Liver (tissue), 9 donors: ENCODE measurements around the gene PITPNB. TPM values are rescaled to one million over a fixed set of nuclear protein-coding genes. Genes with fewer than 3 reads are reported as not detected.

ENCODE experiments used
- DNase-seq: peaks from one replicate; pipeline ENCODE4 v3.0.0-alpha.2; 2017; ENCODE audit warnings: low spot score
- H3K27ac ChIP-seq, 2 donors: one replicate each; pipeline ENCODE4 v1.7.0; 2013; ENCODE audit warnings: inconsistent platforms in 2 of 2, low read length in 2 of 2, control low read depth in 1 of 2, low read depth in 1 of 2, mild to moderate bottlenecking in 1 of 2
- H3K27me3 ChIP-seq, 4 donors: one replicate each; pipeline versions ENCODE4 v1.6.1 to v1.7.0; 2013; ENCODE audit warnings: low read length in 3 of 4, inconsistent platforms in 1 of 4, mild to moderate bottlenecking in 1 of 4, moderate library complexity in 1 of 4; ENCODE audit not compliant: control insufficient read depth in 4 of 4, insufficient read depth in 4 of 4
- H3K36me3 ChIP-seq, 4 donors: one replicate each; pipeline versions ENCODE4 v1.6.1 to v1.7.0; 2013; ENCODE audit warnings: low read length in 3 of 4, mild to moderate bottlenecking in 3 of 4, low read depth in 1 of 4, moderate library complexity in 1 of 4; ENCODE audit not compliant: control insufficient read depth in 4 of 4, insufficient read depth in 3 of 4
- H3K4me1 ChIP-seq, 4 donors: one replicate each; pipeline versions ENCODE4 v1.6.1 to v1.7.0; 2013; ENCODE audit warnings: low read length in 3 of 4, mild to moderate bottlenecking in 3 of 4, moderate library complexity in 1 of 4; ENCODE audit not compliant: control insufficient read depth in 4 of 4, insufficient read depth in 4 of 4
- H3K4me3 ChIP-seq, 3 donors: one replicate each; pipeline versions ENCODE4 v1.6.1 to v1.7.0; 2013; ENCODE audit warnings: low read length in 3 of 3, control low read depth in 1 of 3, low read depth in 1 of 3, mild to moderate bottlenecking in 1 of 3
- H3K9ac ChIP-seq, 2 donors: one replicate each; pipeline ENCODE4 v1.7.0; 2013; ENCODE audit warnings: low read length in 2 of 2, mild to moderate bottlenecking in 2 of 2, moderate library complexity in 2 of 2, control low read depth in 1 of 2, low read depth in 1 of 2
- H3K9me3 ChIP-seq, 4 donors: one replicate each; pipeline versions ENCODE4 v1.6.1 to v1.7.0; 2013; ENCODE audit warnings: low read length in 3 of 4; ENCODE audit not compliant: control insufficient read depth in 4 of 4
- ATF3 ChIP-seq: IDR thresholded peaks from 2 replicates; pipeline ENCODE4 v1.6.1; 2016; ENCODE audit warnings: antibody characterized with exemption
- CTCF ChIP-seq: fragments of 150-350 bp; IDR thresholded peaks from 2 replicates; pipeline ENCODE4 v1.5.1; 2017; ENCODE audit warnings: improper control_type of control experiment, low read depth, low read length; ENCODE audit not compliant: missing input control
- EGR1 ChIP-seq, 2 donors: IDR thresholded peaks; 2 replicates each; pipeline ENCODE4 v1.6.1; 2016 to 2018; ENCODE audit warnings: antibody characterized with exemption in 2 of 2, low read depth in 2 of 2
- FOXA1 ChIP-seq: IDR thresholded peaks from 2 replicates; pipeline ENCODE4 v1.6.1; 2016; ENCODE audit warnings: antibody characterized with exemption
- FOXA2 ChIP-seq: IDR thresholded peaks from 2 replicates; pipeline ENCODE4 v1.6.1; 2016; ENCODE audit warnings: antibody characterized with exemption
- GABPA ChIP-seq, 2 donors: IDR thresholded peaks in 1 of 2; conservative IDR thresholded peaks in 1 of 2; 2 replicates each; pipeline ENCODE4 v1.6.1; 2016; ENCODE audit warnings: antibody characterized with exemption in 2 of 2, mild to moderate bottlenecking in 1 of 2, moderate library complexity in 1 of 2
- HNF4A ChIP-seq, 2 donors: conservative IDR thresholded peaks; 2 replicates each; pipeline ENCODE4 v1.6.1; 2016; ENCODE audit warnings: antibody characterized with exemption in 2 of 2, mild to moderate bottlenecking in 2 of 2
- HNF4G ChIP-seq: IDR thresholded peaks from 2 replicates; pipeline ENCODE4 v1.6.1; 2016; ENCODE audit warnings: antibody characterized with exemption
- JUND ChIP-seq, 2 donors: IDR thresholded peaks; 2 replicates each; pipeline ENCODE4 v1.6.1; 2016; ENCODE audit warnings: antibody characterized with exemption in 2 of 2
- MAX ChIP-seq: IDR thresholded peaks from 2 replicates; pipeline ENCODE4 v1.6.1; 2016; ENCODE audit warnings: antibody characterized with exemption
- NR2F2 ChIP-seq: IDR thresholded peaks from 2 replicates; pipeline ENCODE4 v1.6.1; 2016; ENCODE audit warnings: antibody characterized with exemption
- RAD21 ChIP-seq, 2 donors: IDR thresholded peaks; 2 replicates each; pipeline ENCODE4 v1.6.1; 2016; ENCODE audit warnings: antibody characterized with exemption in 2 of 2, mild to moderate bottlenecking in 2 of 2
- REST ChIP-seq: IDR thresholded peaks from 2 replicates; pipeline ENCODE4 v1.6.1; 2016; ENCODE audit warnings: antibody characterized with exemption, mild to moderate bottlenecking
- RXRA ChIP-seq, 2 donors: IDR thresholded peaks; 2 replicates each; pipeline ENCODE4 v1.6.1; 2017 to 2018; ENCODE audit warnings: antibody characterized with exemption in 2 of 2, mild to moderate bottlenecking in 1 of 2
- SP1 ChIP-seq: IDR thresholded peaks from 2 replicates; pipeline ENCODE4 v1.6.1; 2018; ENCODE audit warnings: antibody characterized with exemption, mild to moderate bottlenecking
- TAF1 ChIP-seq: conservative IDR thresholded peaks from 2 replicates; pipeline ENCODE4 v1.6.1; 2016; ENCODE audit warnings: antibody characterized with exemption, mild to moderate bottlenecking
- YY1 ChIP-seq: IDR thresholded peaks from 2 replicates; pipeline ENCODE4 v1.6.1; 2016; ENCODE audit warnings: antibody characterized with exemption, mild to moderate bottlenecking
- ZBTB33 ChIP-seq: IDR thresholded peaks from 2 replicates; pipeline ENCODE4 v1.6.1; 2016; ENCODE audit warnings: antibody characterized with exemption
- WGBS: extraction: QIAGEN DNeasy Blood & Tissue Kit; methylation state at CpG from one replicate; pipeline ENCODE4 v1.1.7; 2013; 5-methylcytosine and 5-hydroxymethylcytosine counted together
- polyA plus RNA-seq, 2 donors: library from polyadenylated mRNA; stranded (reverse) in 1 of 2; unstranded in 1 of 2; fragments of 200-250 nt in 1 of 2; fragments of >200 nt in 1 of 2; fragmentation: Nextera tagmentation in 1 of 2; extraction: Ambion mirVana in 1 of 2; gene quantifications; one replicate each; pipeline versions ENCODE4 v1.2.1 to v1.2.3, GENCODE V29; 2013 to 2015
- total RNA-seq, 2 donors: library from RNA; depleted of rRNA; stranded (reverse); fragments of >200 nt; gene quantifications; one replicate each; pipeline ENCODE4 v1.2.3, GENCODE V29; 2014
- donor health status: healthy.
- donor health status: healthy.
- donor health status: healthy.
- donor health status: healthy.
- donor health status: healthy.

Gene PITPNB
- total and polyA plus RNA-seq, 4 donors: 18.4 to 57.4 (median 34.4) TPM

GRCh38 chr22:27857443-27857842 lies 61.6 kb downstream of the PITPNB start:
- TF ChIP-seq HNF4A (conservative IDR thresholded peaks at IDR 0.05): no peak
- no peak for TF ChIP-seq FOXA1
- no peak for TF ChIP-seq FOXA2

GRCh38 chr22:27856386-27856785 lies 62.7 kb downstream of the PITPNB start:
- no peak for DNase-seq
- TF ChIP-seq JUND (IDR thresholded peaks at IDR 0.05) (no peak), SP1 (no peak), FOXA2 (no peak), RXRA (IDR thresholded peaks at IDR 0.05) (no peak), CTCF (no peak), HNF4A (conservative IDR thresholded peaks at IDR 0.05) (no peak), ATF3 (no peak), YY1 (no peak), NR2F2 (no peak), HNF4G (no peak), FOXA1 (no peak), ZBTB33 (no peak), GABPA (IDR thresholded peaks at IDR 0.05 in 1 of 2, conservative IDR thresholded peaks at IDR 0.05 in 1 of 2) (no peak), RAD21 (IDR thresholded peaks at IDR 0.05) (no peak), TAF1 (no peak), REST (no peak), MAX (no peak), EGR1 (IDR thresholded peaks at IDR 0.05; ENCODE audit: low read depth in 2 of 2) (no peak)
- Histone ChIP-seq H3K4me3 (no peak overlapping the region), H3K4me1 (peaks cover 2 to 9% (median 7%) of the 10 kb centered on the region in 4 donors), H3K36me3 (peaks cover 8 to 46% (median 31%) of the 10 kb centered on the region in 4 donors), H3K27ac (no peak overlapping the region), H3K9ac (no peak overlapping the region), H3K9me3 (no peaks in the 10 kb centered on the region), H3K27me3 (no peaks in the 10 kb centered on the region)
- 98% methylated on average over 4 of the region's 4 CpGs for WGBS

More at GRCh38 chr22:27857443-27857842, 61.6 kb downstream of the PITPNB start:
- no peaks in the 10 kb centered on the region for H3K9me3 ChIP-seq
- 95% methylated on average over 6 of the region's 6 CpGs for WGBS
- no peak for DNase-seq
- no peak overlapping the region for H3K9ac ChIP-seq
- no peaks in the 10 kb centered on the region for H3K27me3 ChIP-seq
- H3K36me3 ChIP-seq: peaks cover 7 to 41% (median 25%) of the 10 kb centered on the region in 4 donors
- H3K4me1 ChIP-seq: peaks cover 2 to 9% (median 7%) of the 10 kb centered on the region in 4 donors
- no peak overlapping the region for H3K4me3 ChIP-seq
- no peak overlapping the region for H3K27ac ChIP-seq
